Sigmoid colon (tissue), 4 donors: Measurements from ENCODE around the gene TXNL1.

Experiments
- EP300 ChIP-seq, 4 donors: sonication (generic); formaldehyde crosslinking; IDR thresholded peaks; one replicate each; pipeline ENCODE4 v1.6.1; 2017; ENCODE audit warnings: antibody characterized with exemption in 4 of 4
- POLR2A ChIP-seq, 2 donors: fragments of 450-650 bp; IDR thresholded peaks; one replicate each; pipeline ENCODE4 v1.6.1; 2016; ENCODE audit warnings: antibody characterized with exemption in 2 of 2, mild to moderate bottlenecking in 2 of 2, moderate library complexity in 2 of 2
- POLR2AphosphoS5 ChIP-seq, 4 donors: sonication (generic); formaldehyde crosslinking; IDR thresholded peaks; one replicate each; pipeline ENCODE4 v1.6.1; 2017; ENCODE audit warnings: antibody characterized with exemption in 4 of 4
- TF ChIP-seq, protein P1 (sequence below), 4 experiments: fragments of 450-650 bp in 3 of 4; fragments of 200-600 bp in 1 of 4; IDR thresholded peaks; one replicate each; pipeline ENCODE4 v1.5.1; 2016 to 2019; ENCODE audit warnings: antibody characterized with exemption in 4 of 4, mild to moderate bottlenecking in 3 of 4, moderate library complexity in 2 of 4

DNA sequence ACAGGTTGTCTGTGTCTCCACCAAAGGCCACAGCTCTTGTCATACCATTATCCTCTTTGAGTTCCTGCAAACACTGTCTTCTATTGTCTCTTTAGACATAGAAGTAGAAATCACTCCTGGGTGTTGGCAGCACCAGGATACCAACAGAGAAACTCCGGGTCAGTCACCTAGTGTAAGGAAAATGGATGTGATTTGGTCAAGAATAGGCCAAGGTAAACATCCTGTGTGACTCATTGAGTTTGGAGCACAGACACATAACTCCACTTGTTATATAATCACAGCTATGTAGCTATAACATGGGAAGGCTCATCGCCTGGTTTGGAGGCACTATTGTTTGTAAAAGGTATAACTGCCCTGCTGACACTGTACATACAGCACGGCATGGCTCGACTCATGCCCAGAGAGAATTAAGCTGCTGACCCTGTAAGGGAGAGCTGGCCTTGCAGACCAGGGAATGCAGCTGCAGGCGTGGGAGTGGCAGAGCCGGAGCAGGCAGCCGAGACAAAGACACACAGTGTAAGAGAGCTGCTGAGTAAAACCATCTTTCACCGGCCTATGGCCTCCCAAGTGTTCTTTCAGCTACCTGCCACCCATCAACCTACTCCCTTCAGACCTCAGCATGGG is 3.4 kb upstream of the TXNL1 start:
- no peak for TF ChIP-seq POLR2A (IDR thresholded peaks at IDR 0.05)
- TF ChIP-seq, protein P1, sequence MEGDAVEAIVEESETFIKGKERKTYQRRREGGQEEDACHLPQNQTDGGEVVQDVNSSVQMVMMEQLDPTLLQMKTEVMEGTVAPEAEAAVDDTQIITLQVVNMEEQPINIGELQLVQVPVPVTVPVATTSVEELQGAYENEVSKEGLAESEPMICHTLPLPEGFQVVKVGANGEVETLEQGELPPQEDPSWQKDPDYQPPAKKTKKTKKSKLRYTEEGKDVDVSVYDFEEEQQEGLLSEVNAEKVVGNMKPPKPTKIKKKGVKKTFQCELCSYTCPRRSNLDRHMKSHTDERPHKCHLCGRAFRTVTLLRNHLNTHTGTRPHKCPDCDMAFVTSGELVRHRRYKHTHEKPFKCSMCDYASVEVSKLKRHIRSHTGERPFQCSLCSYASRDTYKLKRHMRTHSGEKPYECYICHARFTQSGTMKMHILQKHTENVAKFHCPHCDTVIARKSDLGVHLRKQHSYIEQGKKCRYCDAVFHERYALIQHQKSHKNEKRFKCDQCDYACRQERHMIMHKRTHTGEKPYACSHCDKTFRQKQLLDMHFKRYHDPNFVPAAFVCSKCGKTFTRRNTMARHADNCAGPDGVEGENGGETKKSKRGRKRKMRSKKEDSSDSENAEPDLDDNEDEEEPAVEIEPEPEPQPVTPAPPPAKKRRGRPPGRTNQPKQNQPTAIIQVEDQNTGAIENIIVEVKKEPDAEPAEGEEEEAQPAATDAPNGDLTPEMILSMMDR (IDR thresholded peaks at IDR 0.05): no peak
- TF ChIP-seq EP300 (IDR thresholded peaks at IDR 0.05): no peak
- TF ChIP-seq POLR2AphosphoS5 (IDR thresholded peaks at IDR 0.05): no peak
